ENCODE measurements around the gene SLC36A1. TPM values are rescaled to one million over a fixed set of nuclear protein-coding genes. Genes with fewer than 3 reads are reported as not detected.

The SLC36A1 gene
- total and polyA plus RNA-seq, 2 experiments from 2014 or later, result 10.9 to 19.5 TPM

DNA sequence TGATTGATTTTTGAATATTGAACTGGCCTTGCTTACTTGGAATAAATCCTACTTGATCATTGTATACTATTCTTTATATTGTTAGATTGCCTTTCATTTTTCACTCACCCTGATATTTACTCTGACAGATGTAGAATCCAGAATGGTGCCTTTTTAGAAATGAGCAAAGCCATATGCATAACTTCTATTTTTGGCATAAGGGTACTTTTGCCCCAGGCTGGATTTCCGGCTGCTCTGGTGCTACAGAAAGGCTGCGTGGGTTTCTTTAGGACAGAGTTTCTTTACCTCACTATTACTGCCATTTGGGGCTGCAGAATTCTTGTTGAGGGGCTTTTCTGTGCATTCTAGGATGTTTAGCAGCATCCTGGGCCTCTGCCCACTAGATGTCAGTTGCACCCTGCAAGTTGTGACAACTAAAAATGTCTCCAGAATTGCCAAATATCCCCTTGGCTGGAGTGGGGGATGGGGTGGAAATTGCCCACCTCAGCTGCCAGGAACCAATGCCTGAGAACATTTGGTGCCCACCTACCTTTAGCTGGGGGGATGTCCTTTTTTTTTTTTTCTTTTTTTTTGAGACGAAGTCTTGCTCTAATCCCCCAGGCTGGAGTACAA lies 50.1 kb downstream of the SLC36A1 start:
- no peaks in the 10 kb centered on the region for H3K4me1 ChIP-seq (ENCODE audit: insufficient read depth)
- no peaks in the 10 kb centered on the region for H3K36me3 ChIP-seq (replicated peaks; ENCODE audit: insufficient read depth, low read depth)
- H3K27ac ChIP-seq, result no peak overlapping the region
- H2AFZ ChIP-seq, result no peak overlapping the region
- no peaks in the 10 kb centered on the region for H3K9me2 ChIP-seq (replicated peaks; ENCODE audit: insufficient read depth)
- no peak for TF ChIP-seq EZH2phosphoT487 (IDR thresholded peaks at IDR 0.05; ENCODE audit: low read depth, severe bottlenecking, unreplicated experiment)
- TF ChIP-seq EZH2 (IDR thresholded peaks at IDR 0.05; ENCODE audit: borderline replicate concordance), result no peak
- TF ChIP-seq, protein P1, sequence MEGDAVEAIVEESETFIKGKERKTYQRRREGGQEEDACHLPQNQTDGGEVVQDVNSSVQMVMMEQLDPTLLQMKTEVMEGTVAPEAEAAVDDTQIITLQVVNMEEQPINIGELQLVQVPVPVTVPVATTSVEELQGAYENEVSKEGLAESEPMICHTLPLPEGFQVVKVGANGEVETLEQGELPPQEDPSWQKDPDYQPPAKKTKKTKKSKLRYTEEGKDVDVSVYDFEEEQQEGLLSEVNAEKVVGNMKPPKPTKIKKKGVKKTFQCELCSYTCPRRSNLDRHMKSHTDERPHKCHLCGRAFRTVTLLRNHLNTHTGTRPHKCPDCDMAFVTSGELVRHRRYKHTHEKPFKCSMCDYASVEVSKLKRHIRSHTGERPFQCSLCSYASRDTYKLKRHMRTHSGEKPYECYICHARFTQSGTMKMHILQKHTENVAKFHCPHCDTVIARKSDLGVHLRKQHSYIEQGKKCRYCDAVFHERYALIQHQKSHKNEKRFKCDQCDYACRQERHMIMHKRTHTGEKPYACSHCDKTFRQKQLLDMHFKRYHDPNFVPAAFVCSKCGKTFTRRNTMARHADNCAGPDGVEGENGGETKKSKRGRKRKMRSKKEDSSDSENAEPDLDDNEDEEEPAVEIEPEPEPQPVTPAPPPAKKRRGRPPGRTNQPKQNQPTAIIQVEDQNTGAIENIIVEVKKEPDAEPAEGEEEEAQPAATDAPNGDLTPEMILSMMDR (IDR thresholded peaks at IDR 0.05; ENCODE audit: poor library complexity), result no peak
- H3K4me2 ChIP-seq, result no peak overlapping the region
- H3K9me3 ChIP-seq (ENCODE audit: low read depth), result no peaks in the 10 kb centered on the region
- H3K4me3 ChIP-seq, result no peak overlapping the region
- WGBS (ENCODE audit: low lambda C conversion rate, missing lambda C conversion rate), result 79% methylated on average over 2 of the region's 3 CpGs
- no peaks in the 10 kb centered on the region for H3K27me3 ChIP-seq
- no peak for DNase-seq (ENCODE audit: low spot score)
- no peaks in the 10 kb centered on the region for H4K20me1 ChIP-seq (ENCODE audit: insufficient read depth, poor library complexity, severe bottlenecking)
- no peaks in the 10 kb centered on the region for H3K79me2 ChIP-seq

DNA sequence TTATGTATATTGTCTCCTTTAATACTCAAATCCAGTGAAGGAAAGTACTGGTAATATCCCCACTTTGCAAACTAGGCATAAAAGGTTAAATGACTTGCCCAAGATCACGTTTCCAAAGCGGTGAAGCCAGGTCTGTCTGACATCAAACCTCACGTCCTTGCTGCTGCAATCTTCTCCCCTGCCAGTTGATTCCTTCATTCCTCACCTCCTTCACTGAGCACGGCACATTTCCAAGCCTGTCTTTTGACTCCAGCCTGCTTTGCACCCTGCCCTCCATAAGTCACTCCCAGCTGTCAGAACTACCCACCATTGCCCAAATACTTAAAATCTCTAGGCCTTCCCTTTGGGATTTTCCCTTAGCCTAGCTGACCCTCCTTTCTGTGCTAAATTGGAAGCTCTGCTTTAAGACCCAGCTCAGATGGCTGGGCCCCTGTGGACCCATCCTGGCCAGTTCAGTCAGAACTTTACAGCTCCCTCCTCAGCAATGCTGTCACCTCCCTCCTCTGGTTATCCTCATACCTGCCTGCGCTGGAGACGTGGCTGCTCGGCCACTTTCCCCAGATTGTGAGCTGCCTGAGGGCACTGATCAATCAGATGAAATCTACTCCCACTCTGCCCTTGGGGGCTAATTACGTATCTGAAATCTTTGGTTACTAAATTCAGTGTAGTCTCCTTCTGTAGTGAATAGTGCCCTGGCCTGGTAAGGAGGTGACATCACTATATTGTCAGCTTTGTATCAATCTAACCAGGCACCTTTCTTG lies 51.2 kb downstream of the SLC36A1 start:
- Histone ChIP-seq H3K9me2 (replicated peaks; ENCODE audit: insufficient read depth) (no peaks in the 10 kb centered on the region), H3K9me3 (ENCODE audit: low read depth) (no peaks in the 10 kb centered on the region), H3K4me3 (no peak overlapping the region), H3K79me2 (no peaks in the 10 kb centered on the region), H4K20me1 (ENCODE audit: insufficient read depth, poor library complexity, severe bottlenecking) (no peaks in the 10 kb centered on the region), H3K36me3 (replicated peaks; ENCODE audit: insufficient read depth, low read depth) (no peaks in the 10 kb centered on the region), H3K4me2 (no peak overlapping the region), H3K4me1 (ENCODE audit: insufficient read depth) (no peaks in the 10 kb centered on the region), H2AFZ (no peak overlapping the region), H3K27me3 (no peaks in the 10 kb centered on the region), H3K27ac (no peak overlapping the region)
- DNase-seq (ENCODE audit: low spot score), result no peak
- 81% methylated on average over 8 of the region's 8 CpGs for WGBS (ENCODE audit: low lambda C conversion rate, missing lambda C conversion rate)
- no peak for TF ChIP-seq EZH2phosphoT487 (IDR thresholded peaks at IDR 0.05; ENCODE audit: low read depth, severe bottlenecking, unreplicated experiment)
- TF ChIP-seq, protein P1 (IDR thresholded peaks at IDR 0.05; ENCODE audit: poor library complexity), result no peak
- TF ChIP-seq EZH2 (IDR thresholded peaks at IDR 0.05; ENCODE audit: borderline replicate concordance), result no peak

DNA sequence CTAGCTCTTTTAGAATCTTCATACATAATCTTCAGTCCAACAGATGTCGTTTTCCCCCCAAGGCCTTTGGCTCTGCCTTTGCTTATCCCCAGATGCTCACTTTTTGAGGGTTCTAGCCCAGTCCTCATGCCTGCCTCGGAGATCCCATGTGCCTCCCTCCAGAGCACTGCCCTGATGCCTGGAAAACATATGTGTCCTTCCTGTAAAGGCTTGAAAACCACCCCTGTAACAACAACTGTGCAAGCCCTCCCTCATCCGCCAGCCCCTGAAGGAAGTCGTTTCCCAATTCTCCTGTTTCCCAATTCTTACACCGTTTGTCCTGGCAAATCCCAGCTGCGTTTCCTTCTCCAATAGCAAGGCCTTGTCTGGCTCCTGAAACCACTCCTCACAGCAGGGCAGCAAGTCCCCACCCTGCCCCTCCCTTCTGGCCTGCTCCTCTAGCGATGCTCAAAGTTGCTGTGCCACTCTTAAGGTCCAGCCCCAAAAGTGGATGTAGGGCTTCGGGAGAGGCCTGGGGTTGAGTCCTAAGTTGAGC lies 52.2 kb downstream of the SLC36A1 start:
- Histone ChIP-seq H3K4me1 (ENCODE audit: insufficient read depth) (no peaks in the 10 kb centered on the region), H3K27ac (no peak overlapping the region), H3K9me2 (replicated peaks; ENCODE audit: insufficient read depth) (no peaks in the 10 kb centered on the region), H3K9me3 (ENCODE audit: low read depth) (no peaks in the 10 kb centered on the region), H4K20me1 (ENCODE audit: insufficient read depth, poor library complexity, severe bottlenecking) (no peaks in the 10 kb centered on the region), H2AFZ (no peak overlapping the region), H3K79me2 (no peaks in the 10 kb centered on the region), H3K4me2 (no peak overlapping the region), H3K4me3 (no peak overlapping the region), H3K27me3 (no peaks in the 10 kb centered on the region), H3K36me3 (replicated peaks; ENCODE audit: insufficient read depth, low read depth) (no peaks in the 10 kb centered on the region)
- no peak for DNase-seq (ENCODE audit: low spot score)
- TF ChIP-seq, protein P1 (IDR thresholded peaks at IDR 0.05; ENCODE audit: poor library complexity), result no peak
- TF ChIP-seq EZH2 (IDR thresholded peaks at IDR 0.05; ENCODE audit: borderline replicate concordance), result no peak
- TF ChIP-seq EZH2phosphoT487 (IDR thresholded peaks at IDR 0.05; ENCODE audit: low read depth, severe bottlenecking, unreplicated experiment), result no peak
- WGBS (ENCODE audit: low lambda C conversion rate, missing lambda C conversion rate), result 81% methylated on average over 8 of the region's 8 CpGs
